Measurements from ENCODE around the gene TRIM47. TPM values are rescaled to one million over a fixed set of nuclear protein-coding genes. Genes with fewer than 3 reads are reported as not detected.

TRIM47 gene
- total RNA-seq, 1 experiment from 2014 or later: 86.7 TPM

DNA sequence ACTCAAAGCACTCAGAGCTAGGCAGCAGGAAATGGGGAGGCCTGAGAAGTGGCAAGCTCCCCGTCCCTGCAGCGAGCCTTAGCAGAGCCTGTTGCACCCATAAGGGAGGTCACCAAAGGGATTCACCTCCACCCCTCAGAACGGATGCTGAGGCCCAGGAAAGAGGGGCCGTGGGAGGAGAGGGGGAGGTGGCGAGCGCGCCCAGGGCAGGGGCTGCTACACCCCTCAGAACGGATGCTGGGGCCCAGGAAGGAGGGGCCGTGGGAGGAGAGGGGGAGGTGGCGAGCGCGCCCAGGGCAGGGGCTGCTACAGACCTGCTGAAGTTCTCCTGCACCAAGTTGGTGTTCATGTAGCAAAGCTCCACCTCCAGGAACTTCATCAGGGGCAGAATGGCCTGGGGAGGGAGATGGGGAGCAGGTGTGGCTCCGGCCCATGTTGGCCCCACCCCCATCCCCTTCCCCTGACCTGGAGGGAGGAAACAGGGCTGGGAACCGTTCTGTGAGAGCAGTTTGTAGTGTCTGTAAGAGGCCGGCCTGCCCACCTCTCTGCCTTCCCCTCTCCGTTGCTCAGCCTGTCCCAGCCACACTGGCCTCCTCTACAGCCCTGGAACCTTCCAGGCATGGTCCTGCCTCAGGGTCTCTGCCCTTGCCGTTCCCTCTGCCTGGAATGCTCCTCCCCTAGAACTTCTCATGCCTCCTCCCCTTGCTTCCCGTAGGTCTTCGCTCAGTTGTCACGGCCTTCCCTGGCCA, 45.6 kb downstream of the TRIM47 start:
- Histone ChIP-seq H3K27ac (ENCODE audit: low read depth, low read length) (no peak overlapping the region), H3K79me2 (ENCODE audit: insufficient read depth, low read length) (no peaks in the 10 kb centered on the region), H3K36me3 (ENCODE audit: control insufficient read depth in 1 of 2, insufficient read depth in 2 of 2, low read length in 2 of 2) (no peaks in the 10 kb centered on the region), H2AFZ (ENCODE audit: low read depth, low read length, poor library complexity, severe bottlenecking) (no peak overlapping the region), H3K9ac (ENCODE audit: low read length) (no peak overlapping the region), H3K4me3 (replicated peaks in 1 of 2; ENCODE audit: low read depth in 1 of 2, low read length in 2 of 2) (no peak overlapping the region), H3K9me2 (ENCODE audit: insufficient read depth) (no peaks in the 10 kb centered on the region), H3K9me3 (ENCODE audit: control insufficient read depth in 1 of 2, insufficient read depth in 1 of 2, low read depth in 1 of 2, low read length in 2 of 2) (no peaks in the 10 kb centered on the region), H4K20me1 (ENCODE audit: insufficient read depth) (no peaks in the 10 kb centered on the region), H3K4me2 (ENCODE audit: low read length) (peak overlapping the region; percentile 25; the same call in 1 of the 2 replicates), H3K27me3 (ENCODE audit: insufficient read depth, low read length) (no peaks in the 10 kb centered on the region), H3K4me1 (ENCODE audit: control insufficient read depth in 1 of 2, insufficient read depth in 2 of 2, low read length in 2 of 2) (peaks cover 3 to 12% of the 10 kb centered on the region in 2 experiments; a peak in 2 of 4 replicates)
- ChIA-PET POLR2A (interaction anchor here (1.8 kb wide), 1 partner anchor 53 kb away, joined by 6 read pairs; a partner anchor contains a TSS), RAD21 (ENCODE audit: low non-redundant PET in 1 of 2, low total read pairs in 2 of 2, uncharacterized antibody in 2 of 2, unreplicated experiment in 2 of 2) (no interaction called here), CTCF (interaction anchor here (0.9 kb wide), 1 partner anchor 12 kb away, joined by 3 read pairs; no protein-coding TSS in a partner anchor)
- TF ChIP-seq YY1 (IDR thresholded peaks at IDR 0.05; ENCODE audit: extremely low read depth, insufficient replicate concordance, low read depth, low read length) (no peak), ZNF274 (IDR thresholded peaks at IDR 0.05; ENCODE audit: low read depth, low read length) (no peak), POLR2A (IDR thresholded peaks at IDR 0.05; ENCODE audit: borderline replicate concordance, extremely low read depth, insufficient read depth, insufficient read length) (no peak), FOSL1 (IDR thresholded peaks at IDR 0.05; ENCODE audit: low read depth) (no peak), POLR2AphosphoS5 (IDR thresholded peaks at IDR 0.05; ENCODE audit: low read depth, low read length) (no peak)
- DNase-seq (ENCODE audit: low read depth, low spot score): no peak
- no peak for ATAC-seq
- BruUV-seq (replicated peaks): no TSS peak
- intact Hi-C loops (cut with micrococcal nuclease): no loop called here

DNA sequence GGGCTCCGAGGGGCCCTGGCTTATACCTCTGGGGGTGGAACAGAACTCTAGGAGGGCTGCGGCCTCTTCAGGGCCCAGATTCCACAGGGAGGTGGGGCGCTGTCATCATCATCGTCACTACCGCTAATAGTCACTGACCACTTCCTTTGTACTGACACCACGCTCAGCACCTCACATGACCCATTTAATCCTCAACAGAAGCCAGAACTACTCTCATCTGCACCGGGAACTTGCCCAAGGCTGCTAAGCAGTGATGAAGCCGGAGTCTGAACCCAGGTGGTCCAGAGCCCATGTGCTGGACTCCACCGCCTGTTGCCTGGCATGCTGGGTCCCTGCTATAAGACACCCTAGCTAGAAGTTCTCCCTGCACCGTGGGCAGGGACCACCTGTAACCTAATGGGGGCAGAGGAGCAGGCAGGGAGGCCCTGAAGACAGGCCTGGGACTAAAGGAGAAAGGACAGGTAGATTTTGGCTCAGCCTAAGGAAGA, 46.2 kb downstream of the TRIM47 start:
- CTCF ChIA-PET: interaction anchor here (0.9 kb wide), 1 partner anchor 13 kb away, joined by 3 read pairs; no protein-coding TSS in a partner anchor
- Histone ChIP-seq H3K27ac (ENCODE audit: low read depth, low read length) (no peak overlapping the region), H2AFZ (ENCODE audit: low read depth, low read length, poor library complexity, severe bottlenecking) (no peak overlapping the region), H3K9me3 (ENCODE audit: control insufficient read depth in 1 of 2, insufficient read depth in 1 of 2, low read depth in 1 of 2, low read length in 2 of 2) (no peaks in the 10 kb centered on the region), H3K36me3 (ENCODE audit: control insufficient read depth in 1 of 2, insufficient read depth in 2 of 2, low read length in 2 of 2) (no peaks in the 10 kb centered on the region), H3K9ac (ENCODE audit: low read length) (no peak overlapping the region), H3K9me2 (ENCODE audit: insufficient read depth) (no peaks in the 10 kb centered on the region), H3K79me2 (ENCODE audit: insufficient read depth, low read length) (no peaks in the 10 kb centered on the region), H3K4me3 (replicated peaks in 1 of 2; ENCODE audit: low read depth in 1 of 2, low read length in 2 of 2) (no peak overlapping the region), H3K27me3 (ENCODE audit: insufficient read depth, low read length) (no peaks in the 10 kb centered on the region), H3K4me2 (ENCODE audit: low read length) (peak overlapping the region; percentile 25; the same call in 1 of the 2 replicates), H3K4me1 (ENCODE audit: control insufficient read depth in 1 of 2, insufficient read depth in 2 of 2, low read length in 2 of 2) (peaks cover 3 to 12% of the 10 kb centered on the region in 2 experiments; a peak in 2 of 4 replicates), H4K20me1 (ENCODE audit: insufficient read depth) (no peaks in the 10 kb centered on the region)
- intact Hi-C loops (cut with micrococcal nuclease): no loop called here
- RAD21 ChIA-PET (ENCODE audit: low non-redundant PET in 1 of 2, low total read pairs in 2 of 2, uncharacterized antibody in 2 of 2, unreplicated experiment in 2 of 2): no interaction called here
- POLR2A ChIA-PET: no interaction called here
- DNase-seq (ENCODE audit: low read depth, low spot score) (no peak), ATAC-seq (no peak)
- BruUV-seq (replicated peaks): no TSS peak
- no peak for TF ChIP-seq EZH2 (IDR thresholded peaks at IDR 0.05)
- TF ChIP-seq SRF (IDR thresholded peaks at IDR 0.05; ENCODE audit: low read depth): no peak
- no peak for TF ChIP-seq ZFX (IDR thresholded peaks at IDR 0.05)
- TF ChIP-seq, protein P1, sequence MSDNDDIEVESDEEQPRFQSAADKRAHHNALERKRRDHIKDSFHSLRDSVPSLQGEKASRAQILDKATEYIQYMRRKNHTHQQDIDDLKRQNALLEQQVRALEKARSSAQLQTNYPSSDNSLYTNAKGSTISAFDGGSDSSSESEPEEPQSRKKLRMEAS (IDR thresholded peaks at IDR 0.05): no peak
- TF ChIP-seq, protein P2, sequence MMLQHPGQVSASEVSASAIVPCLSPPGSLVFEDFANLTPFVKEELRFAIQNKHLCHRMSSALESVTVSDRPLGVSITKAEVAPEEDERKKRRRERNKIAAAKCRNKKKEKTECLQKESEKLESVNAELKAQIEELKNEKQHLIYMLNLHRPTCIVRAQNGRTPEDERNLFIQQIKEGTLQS (IDR thresholded peaks at IDR 0.05): no peak
- no peak for TF ChIP-seq SIN3A (IDR thresholded peaks at IDR 0.05; ENCODE audit: low read depth)
- TF ChIP-seq FOSL1 (IDR thresholded peaks at IDR 0.05; ENCODE audit: low read depth): no peak
- TF ChIP-seq, protein P3, sequence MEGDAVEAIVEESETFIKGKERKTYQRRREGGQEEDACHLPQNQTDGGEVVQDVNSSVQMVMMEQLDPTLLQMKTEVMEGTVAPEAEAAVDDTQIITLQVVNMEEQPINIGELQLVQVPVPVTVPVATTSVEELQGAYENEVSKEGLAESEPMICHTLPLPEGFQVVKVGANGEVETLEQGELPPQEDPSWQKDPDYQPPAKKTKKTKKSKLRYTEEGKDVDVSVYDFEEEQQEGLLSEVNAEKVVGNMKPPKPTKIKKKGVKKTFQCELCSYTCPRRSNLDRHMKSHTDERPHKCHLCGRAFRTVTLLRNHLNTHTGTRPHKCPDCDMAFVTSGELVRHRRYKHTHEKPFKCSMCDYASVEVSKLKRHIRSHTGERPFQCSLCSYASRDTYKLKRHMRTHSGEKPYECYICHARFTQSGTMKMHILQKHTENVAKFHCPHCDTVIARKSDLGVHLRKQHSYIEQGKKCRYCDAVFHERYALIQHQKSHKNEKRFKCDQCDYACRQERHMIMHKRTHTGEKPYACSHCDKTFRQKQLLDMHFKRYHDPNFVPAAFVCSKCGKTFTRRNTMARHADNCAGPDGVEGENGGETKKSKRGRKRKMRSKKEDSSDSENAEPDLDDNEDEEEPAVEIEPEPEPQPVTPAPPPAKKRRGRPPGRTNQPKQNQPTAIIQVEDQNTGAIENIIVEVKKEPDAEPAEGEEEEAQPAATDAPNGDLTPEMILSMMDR (IDR thresholded peaks at IDR 0.05 in 2 of 3, conservative IDR thresholded peaks at IDR 0.05 in 1 of 3; ENCODE audit: borderline replicate concordance in 1 of 3, insufficient read depth in 1 of 3, low read depth in 2 of 3, low read length in 2 of 3): no peak
- TF ChIP-seq, protein P4, sequence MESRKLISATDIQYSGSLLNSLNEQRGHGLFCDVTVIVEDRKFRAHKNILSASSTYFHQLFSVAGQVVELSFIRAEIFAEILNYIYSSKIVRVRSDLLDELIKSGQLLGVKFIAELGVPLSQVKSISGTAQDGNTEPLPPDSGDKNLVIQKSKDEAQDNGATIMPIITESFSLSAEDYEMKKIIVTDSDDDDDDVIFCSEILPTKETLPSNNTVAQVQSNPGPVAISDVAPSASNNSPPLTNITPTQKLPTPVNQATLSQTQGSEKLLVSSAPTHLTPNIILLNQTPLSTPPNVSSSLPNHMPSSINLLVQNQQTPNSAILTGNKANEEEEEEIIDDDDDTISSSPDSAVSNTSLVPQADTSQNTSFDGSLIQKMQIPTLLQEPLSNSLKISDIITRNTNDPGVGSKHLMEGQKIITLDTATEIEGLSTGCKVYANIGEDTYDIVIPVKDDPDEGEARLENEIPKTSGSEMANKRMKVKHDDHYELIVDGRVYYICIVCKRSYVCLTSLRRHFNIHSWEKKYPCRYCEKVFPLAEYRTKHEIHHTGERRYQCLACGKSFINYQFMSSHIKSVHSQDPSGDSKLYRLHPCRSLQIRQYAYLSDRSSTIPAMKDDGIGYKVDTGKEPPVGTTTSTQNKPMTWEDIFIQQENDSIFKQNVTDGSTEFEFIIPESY (IDR thresholded peaks at IDR 0.05; ENCODE audit: extremely low read depth, insufficient replicate concordance, low read length): no peak
- TF ChIP-seq CEBPB (IDR thresholded peaks at IDR 0.05; ENCODE audit: low read depth): no peak
- no peak for TF ChIP-seq POLR2A (IDR thresholded peaks at IDR 0.05; ENCODE audit: borderline replicate concordance, extremely low read depth, insufficient read depth, insufficient read length)
- no peak for TF ChIP-seq YY1 (IDR thresholded peaks at IDR 0.05; ENCODE audit: extremely low read depth, insufficient replicate concordance, low read depth, low read length)

All from HCT116 (cell line).